Muscle layer of duodenum (tissue), 2 donors: Measurements from ENCODE around the gene AFAP1L2.

Experiments used
- H3K27ac ChIP-seq: one replicate; pipeline ENCODE4 v1.7.0; 2013; ENCODE audit warnings: mild to moderate bottlenecking, low read length
- H3K27me3 ChIP-seq: one replicate; pipeline ENCODE4 v1.7.0; 2013; ENCODE audit warnings: low read depth, mild to moderate bottlenecking, control low read depth, low read length
- H3K36me3 ChIP-seq, 2 donors: one replicate each; pipeline ENCODE4 v1.7.0; 2013; ENCODE audit warnings: low read length in 2 of 2, control low read depth in 1 of 2, mild to moderate bottlenecking in 1 of 2; ENCODE audit not compliant: insufficient read depth in 2 of 2, control insufficient read depth in 1 of 2
- H3K4me1 ChIP-seq, 2 donors: one replicate each; pipeline ENCODE4 v1.7.0; 2013; ENCODE audit warnings: low read length in 2 of 2, mild to moderate bottlenecking in 2 of 2, control low read depth in 1 of 2, moderate library complexity in 1 of 2; ENCODE audit not compliant: insufficient read depth in 2 of 2, control insufficient read depth in 1 of 2
- H3K4me3 ChIP-seq, 2 donors: one replicate each; pipeline ENCODE4 v1.7.0; 2013; ENCODE audit warnings: low read length in 2 of 2, low read depth in 1 of 2, mild to moderate bottlenecking in 1 of 2
- H3K9me3 ChIP-seq, 2 donors: one replicate each; pipeline ENCODE4 v1.7.0; 2013; ENCODE audit warnings: low read length in 2 of 2, control low read depth in 1 of 2, mild to moderate bottlenecking in 1 of 2; ENCODE audit not compliant: control insufficient read depth in 1 of 2
- donor health status: healthy.

Gene AFAP1L2

GRCh38 chr10:114271779-114272167 lies 132.5 kb downstream of the AFAP1L2 start:
- Histone ChIP-seq H3K4me1 (no peaks in the 10 kb centered on the region), H3K4me3 (no peak overlapping the region), H3K36me3 (no peaks in the 10 kb centered on the region), H3K27ac (no peak overlapping the region), H3K9me3 (no peaks in the 10 kb centered on the region), H3K27me3 (no peaks in the 10 kb centered on the region)

- Histone ChIP-seq H3K27me3 (no peaks in the 10 kb centered on the region), H3K4me3 (no peak overlapping the region), H3K36me3 (no peaks in the 10 kb centered on the region), H3K9me3 (no peaks in the 10 kb centered on the region), H3K4me1 (peaks cover 0 to 2% of the 10 kb centered on the region in 2 donors), H3K27ac (no peak overlapping the region)
Observed at GRCh38 chr10:114271075-114271778, 133.1 kb downstream of the AFAP1L2 start.

- Histone ChIP-seq H3K27ac (no peak overlapping the region), H3K9me3 (no peaks in the 10 kb centered on the region), H3K4me3 (no peak overlapping the region), H3K27me3 (no peaks in the 10 kb centered on the region), H3K36me3 (no peaks in the 10 kb centered on the region), H3K4me1 (peaks cover 2 to 7% of the 10 kb centered on the region in 2 donors)
Observed at GRCh38 chr10:114266521-114266920, 137.8 kb downstream of the AFAP1L2 start.

- H3K4me1 ChIP-seq, result peaks cover 5 to 7% of the 10 kb centered on the region in 2 donors
- no peak overlapping the region for H3K4me3 ChIP-seq
- H3K36me3 ChIP-seq, result no peaks in the 10 kb centered on the region
- H3K9me3 ChIP-seq, result no peaks in the 10 kb centered on the region
- H3K27ac ChIP-seq, result no peak overlapping the region
- H3K27me3 ChIP-seq, result no peaks in the 10 kb centered on the region
Observed at GRCh38 chr10:114265392-114266053, 138.8 kb downstream of the AFAP1L2 start.

- Histone ChIP-seq H3K27ac (no peak overlapping the region), H3K36me3 (no peaks in the 10 kb centered on the region), H3K4me3 (no peak overlapping the region), H3K27me3 (no peaks in the 10 kb centered on the region), H3K9me3 (no peaks in the 10 kb centered on the region), H3K4me1 (peaks cover 6 to 7% of the 10 kb centered on the region in 2 donors)
Observed at GRCh38 chr10:114262496-114262895, 141.8 kb downstream of the AFAP1L2 start.

- Histone ChIP-seq H3K4me1 (peaks cover 3 to 7% of the 10 kb centered on the region in 2 donors), H3K36me3 (no peaks in the 10 kb centered on the region), H3K9me3 (no peaks in the 10 kb centered on the region), H3K27ac (no peak overlapping the region), H3K27me3 (no peaks in the 10 kb centered on the region), H3K4me3 (no peak overlapping the region)
Observed at GRCh38 chr10:114261076-114261475, 143.2 kb downstream of the AFAP1L2 start.

- Histone ChIP-seq H3K27ac (no peak overlapping the region), H3K4me1 (peaks cover 3 to 4% of the 10 kb centered on the region in 2 donors), H3K9me3 (no peaks in the 10 kb centered on the region)
Observed at GRCh38 chr10:114260366-114260765, 143.9 kb downstream of the AFAP1L2 start.

GRCh38 chr10:114259824-114260223 lies 144.5 kb downstream of the AFAP1L2 start:
- Histone ChIP-seq H3K27me3 (no peaks in the 10 kb centered on the region), H3K4me1 (peaks cover 0 to 3% of the 10 kb centered on the region in 2 donors), H3K4me3 (no peak overlapping the region), H3K27ac (no peak overlapping the region), H3K9me3 (no peaks in the 10 kb centered on the region), H3K36me3 (no peaks in the 10 kb centered on the region)

More at GRCh38 chr10:114260366-114260765, 143.9 kb downstream of the AFAP1L2 start:
- H3K36me3 ChIP-seq, result no peaks in the 10 kb centered on the region
- no peaks in the 10 kb centered on the region for H3K27me3 ChIP-seq
- H3K4me3 ChIP-seq, result no peak overlapping the region

- no peaks in the 10 kb centered on the region for H3K36me3 ChIP-seq
- H3K27me3 ChIP-seq, result no peaks in the 10 kb centered on the region
- no peaks in the 10 kb centered on the region for H3K9me3 ChIP-seq
- no peak overlapping the region for H3K27ac ChIP-seq
- H3K4me3 ChIP-seq, result no peak overlapping the region
- peaks cover 0 to 3% of the 10 kb centered on the region in 2 donors for H3K4me1 ChIP-seq
Observed at GRCh38 chr10:114258274-114258840, 145.9 kb downstream of the AFAP1L2 start.

GRCh38 chr10:114257498-114257897 lies 146.8 kb downstream of the AFAP1L2 start:
- H3K27me3 ChIP-seq, result no peaks in the 10 kb centered on the region
- no peak overlapping the region for H3K4me3 ChIP-seq
- no peak overlapping the region for H3K27ac ChIP-seq
- no peaks in the 10 kb centered on the region for H3K36me3 ChIP-seq
- no peaks in the 10 kb centered on the region for H3K9me3 ChIP-seq
- peaks cover 0 to 3% of the 10 kb centered on the region in 2 donors for H3K4me1 ChIP-seq

GRCh38 chr10:114256822-114257221 lies 147.5 kb downstream of the AFAP1L2 start:
- no peak overlapping the region for H3K4me3 ChIP-seq
- H3K9me3 ChIP-seq, result no peaks in the 10 kb centered on the region
- H3K27me3 ChIP-seq, result no peaks in the 10 kb centered on the region
- H3K27ac ChIP-seq, result no peak overlapping the region
- no peaks in the 10 kb centered on the region for H3K36me3 ChIP-seq
- peaks cover 0 to 3% of the 10 kb centered on the region in 2 donors for H3K4me1 ChIP-seq
